Left renal cortex interstitium (tissue), 4 donors: ENCODE measurements around the gene PPM1E. TPM values are rescaled to one million over a fixed set of nuclear protein-coding genes. Genes with fewer than 3 reads are reported as not detected.

Experiments
- DNase-seq, 4 donors: peaks; one replicate each; pipeline ENCODE4 v3.0.0-alpha.2; 2013; ENCODE audit warnings: low read depth in 4 of 4, low spot score in 2 of 4, missing footprints in 1 of 4
- polyA plus RNA-seq, 4 donors: library from polyadenylated mRNA; unstranded; fragments of 120-200 nt; gene quantifications; one replicate each; pipeline ENCODE4 v1.2.1, GENCODE V29; 2013; ENCODE audit not compliant: insufficient read length in 4 of 4

PPM1E gene
- polyA plus RNA-seq, 4 donors: 3.4 to 4.2 (median 3.6) TPM

DNA sequence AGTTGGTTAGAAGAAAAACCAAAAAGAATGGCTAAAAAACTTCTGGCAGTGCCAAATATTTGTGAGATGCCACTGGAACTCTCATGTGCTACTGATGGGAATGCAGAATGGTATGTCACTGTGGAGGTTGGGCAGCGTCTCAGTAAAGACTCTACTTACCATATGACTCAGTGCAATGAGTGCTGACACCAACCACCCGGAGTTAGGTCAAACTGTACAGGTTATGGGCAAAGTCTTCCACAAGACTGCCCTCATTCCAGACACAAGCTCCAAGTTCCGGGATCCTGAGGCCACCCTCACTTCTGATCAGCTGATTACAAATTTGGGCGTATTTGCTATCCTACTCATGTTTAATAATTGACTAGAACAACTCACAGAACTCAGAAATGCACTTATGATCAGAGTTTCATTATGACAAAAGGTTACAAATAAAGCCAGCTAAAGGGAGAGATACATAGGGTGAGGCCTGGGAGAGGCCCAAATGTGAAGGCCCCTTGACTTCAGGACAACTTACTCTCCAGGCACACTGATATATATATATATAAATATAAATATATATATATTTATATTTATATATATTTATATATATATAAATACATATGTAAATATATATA lies 236.2 kb downstream of the PPM1E start:
- DNase-seq: no peak

DNA sequence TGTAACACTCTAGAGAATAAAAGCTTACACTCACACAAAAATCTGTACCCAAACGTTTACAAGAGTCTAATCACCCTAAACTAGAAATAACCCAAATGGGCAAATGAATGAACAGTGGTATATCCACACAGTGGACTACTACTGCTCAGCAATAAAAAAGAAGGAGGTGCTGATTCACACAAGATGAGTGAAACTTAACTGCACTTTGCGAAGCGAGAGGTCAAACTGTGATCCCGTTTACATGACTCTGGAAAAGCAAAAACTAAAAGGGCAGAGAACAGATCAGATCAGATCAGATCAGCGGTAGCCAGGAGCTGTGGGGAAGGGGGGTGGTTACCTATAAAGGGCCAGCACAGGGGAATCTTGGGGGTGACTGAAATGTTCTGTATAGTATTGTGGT lies 237.7 kb downstream of the PPM1E start:
- no peak for DNase-seq

DNA sequence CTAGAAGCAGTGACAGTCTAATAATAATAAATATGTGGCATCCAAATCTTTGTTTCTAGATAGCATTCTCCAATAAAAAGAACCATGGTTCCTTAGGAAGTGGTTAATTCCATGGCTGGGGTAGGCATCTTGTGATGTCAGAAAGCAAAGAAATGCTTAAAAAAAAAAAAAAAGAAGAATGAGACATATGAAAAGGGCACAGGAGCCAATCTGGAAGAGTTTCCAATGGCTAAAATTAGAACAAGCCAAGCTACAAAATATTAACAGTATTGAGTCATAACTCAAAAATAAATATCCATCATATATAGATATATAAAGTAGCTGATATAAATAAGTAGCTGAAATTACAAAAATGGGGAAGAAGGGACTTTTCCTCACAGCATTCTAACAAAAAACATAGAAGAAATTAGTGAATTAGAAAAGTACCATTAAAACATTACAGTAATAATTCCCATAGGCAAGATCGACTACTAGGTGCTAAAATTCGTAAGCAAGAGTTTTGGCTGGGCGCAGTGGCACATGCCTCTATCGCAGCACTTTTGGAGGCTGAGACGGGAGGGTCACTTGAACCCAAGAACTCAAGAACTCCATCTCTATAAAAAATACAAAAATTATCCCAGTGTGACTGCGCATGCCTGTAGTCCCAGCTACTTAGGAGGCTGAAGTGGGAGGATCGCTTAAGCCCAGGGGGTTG lies 239.7 kb downstream of the PPM1E start:
- DNase-seq: no peak

DNA sequence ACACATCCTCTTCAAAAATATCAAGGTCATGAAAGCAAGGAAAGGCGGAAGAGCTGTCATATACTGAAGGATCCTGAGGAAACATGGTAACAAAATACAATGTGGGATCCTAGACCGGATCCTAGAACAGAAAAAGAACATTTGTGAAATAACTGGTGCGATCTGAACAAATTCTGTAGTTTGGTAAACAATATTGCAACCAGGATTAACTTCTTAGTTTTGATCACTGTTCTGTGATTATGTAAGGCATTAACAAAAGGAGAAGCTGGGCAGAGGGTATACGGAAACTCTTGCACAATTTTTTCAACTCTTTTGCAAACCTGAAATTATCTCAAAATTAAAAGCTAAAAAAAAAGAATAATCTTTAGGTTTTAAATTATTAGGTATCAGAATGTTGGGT lies 241.3 kb downstream of the PPM1E start:
- DNase-seq: no peak

DNA sequence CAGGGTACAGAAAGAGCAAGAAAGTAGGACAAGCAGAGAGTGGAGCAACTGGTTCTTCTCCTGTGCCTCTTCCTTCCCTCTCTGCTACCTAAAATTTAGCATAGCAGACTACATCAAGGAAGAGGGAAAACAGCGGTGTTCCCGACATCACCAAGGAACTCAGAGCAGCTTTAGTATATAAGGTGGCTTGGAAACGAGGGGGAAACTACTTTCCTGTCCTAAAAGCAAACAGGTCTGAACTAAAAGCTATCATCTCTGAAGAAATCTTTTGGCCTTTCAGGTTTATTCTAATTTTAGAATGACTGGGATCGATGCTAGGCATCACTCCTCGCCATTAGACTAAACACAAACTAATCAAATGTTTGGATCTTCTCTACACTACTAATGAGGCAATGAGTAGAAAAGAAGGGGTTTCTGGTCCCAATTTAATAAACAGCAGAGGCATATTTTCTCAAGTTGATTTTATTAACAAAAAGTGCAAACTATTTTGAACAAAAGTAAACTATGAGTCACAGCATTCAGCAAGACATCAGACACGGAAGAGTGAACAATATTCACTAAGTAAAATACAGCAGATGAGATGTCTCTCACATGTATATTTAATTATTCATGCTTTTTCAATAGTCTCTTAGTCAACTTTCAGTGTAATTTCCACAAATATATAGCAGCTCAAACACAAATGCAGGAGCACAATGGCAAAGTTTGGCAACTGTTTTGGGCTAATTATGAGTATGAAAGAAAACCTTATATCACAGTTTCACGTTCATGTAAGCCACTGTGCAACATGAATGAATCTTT lies 242.3 kb downstream of the PPM1E start:
- no peak for DNase-seq

DNA sequence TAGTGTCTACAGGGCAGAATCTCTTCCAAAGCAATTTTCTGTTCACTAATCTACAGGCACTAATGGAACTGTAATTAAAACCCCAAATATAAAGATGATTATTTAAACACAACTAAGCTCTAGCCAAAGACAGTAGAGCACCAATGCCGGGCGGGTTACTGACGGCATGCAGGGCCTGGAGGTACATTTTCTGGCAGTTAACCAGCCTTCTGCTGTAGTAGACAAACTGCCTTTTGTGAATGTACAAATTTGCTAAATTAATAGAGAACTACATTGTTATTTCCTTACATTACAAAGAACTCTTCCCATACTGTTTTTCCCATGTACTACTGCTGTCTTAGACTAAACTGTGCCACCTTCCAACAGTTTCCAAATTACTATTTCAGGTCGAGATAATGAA lies 243.2 kb downstream of the PPM1E start:
- no peak for DNase-seq

DNA sequence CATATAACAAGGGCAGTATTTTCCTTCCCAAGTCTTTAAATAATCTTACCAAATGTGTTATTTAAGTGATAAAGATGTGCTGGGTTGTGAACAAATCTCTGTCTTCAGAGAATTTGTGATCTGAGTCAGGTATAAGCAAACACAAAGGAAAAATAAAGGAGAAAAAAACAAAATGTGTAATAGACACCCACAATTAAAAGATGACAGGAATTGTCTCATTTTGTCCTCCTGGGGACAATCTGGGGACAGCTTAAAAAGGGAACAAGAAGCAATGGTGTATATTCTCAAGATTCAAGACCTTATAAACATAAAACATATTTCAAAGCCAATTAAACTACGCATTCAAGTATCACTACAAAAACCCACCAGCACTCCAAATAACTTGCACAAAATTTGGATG lies 243.8 kb downstream of the PPM1E start:
- DNase-seq: no peak

DNA sequence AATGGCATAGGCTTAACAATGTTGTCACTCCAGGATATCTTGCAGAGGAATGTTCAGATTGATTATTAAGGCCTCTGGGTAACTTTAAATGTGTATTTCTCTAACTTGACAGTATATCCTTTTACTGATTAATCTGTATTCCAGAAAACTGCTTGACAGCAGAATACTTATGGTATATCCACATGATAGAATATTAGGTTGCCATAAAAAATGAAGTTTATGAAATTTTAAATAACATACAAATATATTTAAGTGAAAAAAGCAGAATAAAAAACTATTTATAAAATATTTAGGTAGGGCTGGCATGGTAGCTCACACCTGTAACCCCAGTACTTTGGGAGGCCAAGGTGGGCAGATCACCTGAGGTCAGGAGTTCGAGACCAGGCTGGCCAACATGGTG lies 244.4 kb downstream of the PPM1E start:
- DNase-seq: no peak

DNA sequence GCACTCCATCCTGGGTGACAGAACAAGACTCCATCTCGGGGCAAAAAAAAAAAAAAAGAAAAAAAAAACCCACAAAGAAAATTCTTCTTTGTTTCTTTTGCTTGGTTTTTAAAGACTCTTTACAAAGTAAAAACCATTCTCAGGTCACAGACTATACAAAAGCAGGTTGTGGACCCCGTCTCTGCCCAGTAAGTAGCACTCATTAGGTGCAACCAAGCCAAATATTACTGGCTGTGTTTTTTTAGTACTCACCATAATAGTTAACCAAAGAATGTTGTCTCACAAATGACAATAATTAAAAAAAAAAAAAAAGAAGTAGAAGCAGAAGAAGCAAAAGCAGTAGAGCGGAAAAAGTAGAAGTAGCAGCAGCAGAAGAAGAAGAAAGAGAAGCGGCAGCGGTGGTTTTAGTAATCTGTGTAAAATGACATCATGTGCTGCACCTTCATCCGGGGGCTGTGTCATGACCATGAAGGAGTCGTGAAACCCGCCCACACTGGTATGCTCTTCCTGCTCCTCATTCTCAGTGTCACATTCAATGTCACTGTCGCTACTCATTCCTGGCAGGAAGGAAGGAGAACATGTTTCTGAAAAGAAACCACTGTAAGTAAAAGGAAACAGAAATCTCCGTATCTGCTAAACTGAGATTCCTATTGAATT lies 245.6 kb downstream of the PPM1E start:
- peak in 3 of 4 donors; percentile 23 to 29 (median 29) for DNase-seq

DNA sequence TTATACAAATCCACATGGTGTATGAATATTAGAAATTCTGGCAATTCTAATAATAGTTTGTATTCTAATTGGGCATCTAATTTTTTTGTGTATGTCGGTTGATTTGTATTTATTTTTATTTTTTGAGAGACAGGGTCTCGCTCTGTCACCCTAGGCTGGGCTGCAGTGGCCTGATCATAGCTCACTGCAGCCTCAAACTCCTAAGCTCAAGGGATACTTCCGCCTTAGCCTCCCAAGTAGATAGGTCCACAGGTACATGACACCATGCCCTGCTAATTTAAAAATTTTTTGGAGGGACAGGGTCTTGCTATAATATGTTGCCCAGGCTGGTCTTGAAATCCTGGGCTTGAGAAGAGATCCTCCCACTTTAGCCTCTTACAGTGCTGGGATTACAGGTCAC lies 246.5 kb downstream of the PPM1E start:
- no peak for DNase-seq

DNA sequence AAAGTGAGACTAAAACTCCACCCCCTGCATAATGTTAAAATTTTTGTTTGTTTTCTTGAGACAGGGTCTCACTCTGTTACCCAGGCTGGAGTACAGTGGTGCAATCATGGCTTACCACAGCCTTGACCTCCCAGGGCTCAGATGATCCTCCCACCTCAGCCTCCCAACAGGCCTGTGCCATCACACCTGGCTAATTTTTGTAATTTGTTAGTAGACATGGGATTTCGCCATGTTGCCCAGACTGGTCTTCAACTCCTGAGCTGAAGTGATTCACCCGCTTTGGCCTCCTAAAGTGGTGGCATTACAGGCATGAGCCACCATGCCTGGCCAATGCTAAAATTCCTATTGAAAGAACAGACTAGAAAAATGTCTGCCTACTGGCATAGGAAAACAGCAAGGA lies 247.2 kb downstream of the PPM1E start:
- no peak for DNase-seq

DNA sequence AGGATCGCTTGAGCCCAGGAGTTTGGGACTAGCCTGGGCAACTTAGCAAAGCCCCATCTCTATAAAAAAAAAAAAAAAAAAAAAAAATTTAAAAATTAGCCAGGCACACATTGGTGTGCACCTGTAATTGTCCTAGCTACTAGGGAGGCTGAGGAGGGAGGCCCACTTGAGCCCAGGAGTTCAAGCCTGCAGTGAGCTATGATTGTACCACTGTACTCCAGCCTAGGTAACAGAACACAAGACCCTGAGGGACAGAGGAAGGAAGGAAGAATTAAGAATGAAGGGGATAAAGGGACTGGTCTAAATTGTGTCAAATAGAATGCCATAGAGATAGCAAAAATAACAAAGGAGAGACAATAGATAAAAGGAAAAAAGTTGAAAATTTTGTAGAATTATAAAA lies 248.2 kb downstream of the PPM1E start:
- DNase-seq: no peak

DNA sequence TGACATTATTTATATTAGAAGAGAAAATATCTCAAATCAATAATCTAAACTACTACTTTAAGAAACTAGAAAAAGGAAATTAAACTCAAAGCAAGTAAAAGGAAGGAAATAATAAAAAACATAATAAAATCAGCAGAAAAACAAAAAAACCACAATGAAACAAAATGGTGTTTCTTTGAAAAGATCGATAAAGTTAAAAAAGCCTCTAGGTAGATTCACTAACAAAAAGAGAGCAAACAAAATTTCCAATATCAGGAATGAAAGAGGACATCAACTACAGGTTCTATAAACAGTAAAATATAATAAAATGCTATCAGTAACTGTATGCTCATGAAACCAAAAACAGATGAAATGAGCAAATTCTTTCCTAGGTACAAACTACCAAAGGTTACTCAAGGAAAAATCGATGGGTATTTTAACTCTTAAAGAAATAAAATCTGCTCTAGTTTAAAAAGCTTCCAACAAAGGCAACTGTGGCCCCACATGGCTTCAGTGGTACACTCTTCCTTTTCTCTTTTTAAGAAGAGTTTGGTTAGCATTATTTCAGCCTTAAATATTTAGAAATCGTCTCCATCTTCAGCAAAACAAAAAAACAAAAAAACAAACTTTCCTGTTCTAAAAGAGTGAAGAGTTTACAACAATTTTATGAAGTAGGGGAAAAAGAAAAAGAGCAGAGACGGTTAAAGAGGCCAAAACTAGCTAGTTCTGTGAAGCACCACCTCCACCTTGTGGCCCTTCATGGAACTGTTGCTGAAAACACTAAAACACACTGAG lies 248.9 kb downstream of the PPM1E start:
- peak in 3 of 4 donors; percentile 23 to 55 (median 24) for DNase-seq

DNA sequence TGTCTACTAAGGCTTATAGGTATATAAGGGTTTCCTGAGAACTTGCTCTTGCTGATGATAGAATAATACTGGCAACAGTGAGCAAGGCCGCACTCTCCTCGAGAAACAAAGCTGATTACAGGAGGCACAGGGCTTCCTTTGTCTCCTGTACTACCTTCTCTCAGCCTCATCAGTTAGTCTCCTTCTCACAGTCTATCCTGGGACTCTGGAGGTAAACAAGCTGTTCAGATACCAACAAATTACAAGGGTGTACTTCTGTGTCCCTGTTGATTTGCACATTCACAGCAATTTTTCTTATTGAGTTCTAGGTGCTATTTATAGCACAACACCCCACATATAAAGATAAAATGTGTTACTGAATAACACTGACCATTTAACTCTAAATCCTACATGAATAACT lies 252.3 kb downstream of the PPM1E start:
- DNase-seq: no peak

DNA sequence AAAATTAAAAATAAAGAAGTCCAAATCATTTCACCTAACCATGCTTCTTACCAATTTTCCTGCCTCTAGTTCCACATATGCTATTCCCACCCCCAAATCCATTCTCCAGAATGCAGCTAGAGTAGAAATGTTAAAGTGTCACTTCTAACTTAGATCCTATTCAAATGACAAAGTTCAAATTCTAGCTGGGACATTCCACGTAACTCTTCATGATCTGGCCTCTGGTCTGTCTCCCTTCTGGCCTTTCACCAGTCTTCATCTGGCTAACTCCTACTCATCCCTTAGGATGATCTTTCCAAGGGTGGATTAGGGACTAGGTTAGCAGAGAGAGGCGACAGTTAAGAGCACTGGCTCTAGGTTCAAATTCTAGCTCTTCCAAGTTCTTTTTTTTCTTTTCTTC lies 253.1 kb downstream of the PPM1E start:
- no peak for DNase-seq

DNA sequence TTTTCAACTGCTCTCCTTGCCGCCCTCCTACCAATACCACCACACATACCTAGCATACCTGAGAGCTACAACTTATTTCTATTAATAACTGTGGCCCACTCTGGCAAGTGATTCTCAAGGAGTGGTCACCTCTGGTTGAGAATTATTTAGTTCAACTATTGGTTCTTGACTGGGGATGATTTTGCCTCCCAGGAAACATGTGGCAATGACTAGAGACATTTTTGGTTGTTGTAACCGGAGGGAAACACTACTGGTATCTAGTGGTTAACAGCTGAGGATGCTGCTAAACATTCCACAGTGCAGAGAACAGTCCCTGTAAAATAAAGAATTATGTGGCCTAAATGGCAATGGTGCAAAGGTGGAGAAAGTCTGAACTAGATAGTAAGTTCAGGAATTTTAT lies 254.4 kb downstream of the PPM1E start:
- no peak for DNase-seq

DNA sequence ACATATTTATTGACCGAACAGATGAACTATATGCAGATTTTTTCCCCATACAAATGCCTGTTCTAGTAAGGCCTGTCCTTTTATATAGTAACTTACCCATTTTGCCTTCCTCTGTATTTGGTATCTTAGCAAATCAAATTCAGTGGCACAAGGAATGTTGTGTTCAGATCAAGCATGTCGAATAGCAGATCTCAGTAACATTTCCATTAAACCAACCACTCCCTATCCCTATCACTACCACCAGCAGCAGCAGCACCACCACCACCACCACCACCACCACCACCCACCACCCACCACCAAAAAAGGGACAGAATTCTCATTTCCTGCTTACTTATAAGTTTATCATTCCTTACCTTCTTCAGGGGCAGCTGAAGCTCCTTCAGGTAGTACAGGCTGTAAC lies 256.3 kb downstream of the PPM1E start:
- DNase-seq: no peak

DNA sequence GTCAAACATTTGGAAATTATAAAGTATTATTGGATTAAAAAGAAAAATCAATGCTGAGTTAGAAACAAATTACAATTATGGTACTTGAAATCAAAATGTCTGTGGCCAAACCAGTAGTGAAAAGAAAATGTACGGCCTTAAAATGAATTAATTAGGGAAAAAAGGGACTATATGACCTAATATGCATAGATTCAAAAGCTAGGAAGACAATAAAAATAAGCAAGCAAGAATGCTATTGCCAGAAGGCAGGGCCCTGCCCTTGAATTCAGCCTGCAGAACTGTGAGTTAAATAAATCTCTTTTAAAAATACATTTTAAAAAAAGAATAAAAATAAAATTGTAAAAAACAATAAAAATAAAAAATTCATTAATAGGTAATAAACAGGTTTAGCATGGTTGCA lies 262.4 kb downstream of the PPM1E start:
- DNase-seq: no peak

DNA sequence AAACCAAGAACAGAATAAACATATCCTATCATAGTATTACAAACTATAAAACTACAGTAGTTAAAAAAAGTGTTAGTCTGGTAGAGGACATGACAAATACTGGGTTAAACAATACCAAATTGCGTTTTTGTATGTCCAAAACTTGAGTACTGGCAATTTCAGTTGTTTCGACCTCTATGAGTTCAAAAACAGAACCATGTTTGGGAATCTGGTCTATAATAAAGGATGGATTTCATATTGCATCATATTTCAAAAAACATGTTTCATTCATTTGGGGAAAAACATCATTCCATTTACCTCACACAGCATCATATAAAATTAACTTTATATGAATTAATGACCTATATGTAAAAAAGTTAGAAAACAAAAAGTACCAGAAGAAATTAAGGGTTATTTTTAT lies 269.3 kb downstream of the PPM1E start:
- no peak for DNase-seq

DNA sequence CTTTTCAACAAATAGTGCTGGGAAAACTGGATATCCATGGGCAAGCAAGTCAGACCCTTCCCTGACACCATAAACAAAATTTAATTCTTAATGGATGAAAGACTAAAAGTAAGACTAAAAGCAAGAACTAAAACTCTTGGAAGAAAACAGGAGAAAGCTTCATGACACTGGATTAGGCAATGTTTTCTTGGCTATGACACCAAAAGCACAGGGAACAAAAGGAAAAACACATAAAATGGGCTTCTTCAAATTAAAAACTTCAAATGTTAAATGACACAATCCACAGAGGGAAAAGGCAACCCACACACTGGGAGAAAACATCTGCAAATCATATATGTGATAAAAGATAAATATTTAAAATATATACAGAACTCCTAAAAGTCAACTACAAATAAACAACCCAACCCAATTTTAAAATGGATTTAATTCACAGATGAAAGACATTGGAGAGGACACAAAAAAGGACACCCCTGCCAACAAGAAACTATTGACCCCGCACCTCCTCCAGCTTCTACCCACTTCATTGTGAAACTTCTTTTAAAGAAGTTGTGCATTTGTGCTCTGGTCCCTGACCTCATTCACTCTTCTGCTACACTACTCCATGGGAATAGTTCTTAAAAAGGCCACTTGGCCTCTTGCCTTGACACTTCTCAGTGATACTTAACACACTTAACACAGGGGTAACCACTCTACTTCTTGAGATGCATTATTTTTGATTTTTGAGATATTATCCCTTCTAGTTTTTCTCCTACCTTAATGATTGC lies 270.7 kb downstream of the PPM1E start:
- no peak for DNase-seq
